Breast epithelium (tissue), 4 donors: ENCODE data around the gene SHMT2. TPM values are rescaled to one million over a fixed set of nuclear protein-coding genes. Genes with fewer than 3 reads are reported as not detected.

Experiments
- DNase-seq, 2 donors: peaks; one replicate each; pipeline ENCODE4 v3.0.0-alpha.2; 2019; ENCODE audit warnings: low spot score in 2 of 2
- H3K27ac ChIP-seq, 2 donors: fragments of 200-600 bp; sonication (generic) in 1 of 2; one replicate each; pipeline ENCODE4 v1.5.1; 2016 to 2019; ENCODE audit warnings: mild to moderate bottlenecking in 1 of 2
- H3K27me3 ChIP-seq, 2 donors: fragments of 200-600 bp; sonication (generic) in 1 of 2; one replicate each; pipeline versions ENCODE4 v1.5.1 to v1.6.0; 2017 to 2019; ENCODE audit warnings: control low read depth in 1 of 2, mild to moderate bottlenecking in 1 of 2
- H3K36me3 ChIP-seq: fragments of 200-600 bp; one replicate; pipeline ENCODE4 v1.5.1; 2019
- H3K4me1 ChIP-seq, 2 donors: fragments of 200-600 bp; sonication (generic); one replicate each; pipeline ENCODE4 v1.5.1; 2016 to 2019; ENCODE audit warnings: control low read depth in 1 of 2
- H3K4me3 ChIP-seq, 3 donors: fragments of 200-600 bp; sonication (generic); 1 replicate in 2 of 3; 2 replicates in 1 of 3; pipeline ENCODE4 v1.5.1; 2016 to 2019; ENCODE audit warnings: mild to moderate bottlenecking in 3 of 3, moderate library complexity in 2 of 3
- H3K9me3 ChIP-seq, 2 donors: fragments of 200-600 bp; sonication (generic) in 1 of 2; one replicate each; pipeline ENCODE4 v1.5.1; 2016 to 2019; ENCODE audit warnings: control low read depth in 1 of 2
- CTCF ChIP-seq, 3 donors: fragments of 450-650 bp; IDR thresholded peaks; one replicate each; pipeline ENCODE4 v1.5.1; 2016 to 2017; ENCODE audit warnings: antibody characterized with exemption in 3 of 3, mild to moderate bottlenecking in 3 of 3, moderate library complexity in 3 of 3
- POLR2A ChIP-seq: fragments of 450-650 bp; IDR thresholded peaks from one replicate; pipeline ENCODE4 v1.6.1; 2016; ENCODE audit warnings: antibody characterized with exemption, mild to moderate bottlenecking, moderate library complexity
- POLR2AphosphoS5 ChIP-seq, 3 donors: sonication (generic); formaldehyde crosslinking; IDR thresholded peaks; one replicate each; pipeline ENCODE4 v1.6.1; 2017; ENCODE audit warnings: antibody characterized with exemption in 3 of 3
- intact Hi-C: fragments of 100-400 bp; cut with DNase I; formaldehyde crosslinking; loops from one replicate; pipeline ENCODE4 v1.15.1; 2023; ENCODE audit warnings: low total_unique reads
- total RNA-seq, 3 donors: library from RNA; depleted of rRNA; stranded (reverse); fragments of >200 nt; gene quantifications; one replicate each; pipeline ENCODE4 v1.1.0, GENCODE V29; 2016

SHMT2 gene
- total RNA-seq, 3 donors from 2014 or later = 37.9 to 63.3 (median 46.7) TPM

- intact Hi-C loops = no loop called here
- Histone ChIP-seq H3K27me3 (peaks cover 0 to 2% of the 10 kb centered on the region in 2 donors), H3K27ac (no peak overlapping the region), H3K9me3 (no peaks in the 10 kb centered on the region), H3K4me1 (no peaks in the 10 kb centered on the region), H3K4me3 (no peak overlapping the region), H3K36me3 (no peaks in the 10 kb centered on the region)
- DNase-seq = no peak
- TF ChIP-seq CTCF (IDR thresholded peaks at IDR 0.05) = no peak
- TF ChIP-seq POLR2AphosphoS5 (IDR thresholded peaks at IDR 0.05) = no peak
- no peak for TF ChIP-seq POLR2A
These were observed 19.6 kb upstream of the SHMT2 start for GRCh38 chr12:57209916-57210315.

GRCh38 chr12:57210461-57210860 is 19.1 kb upstream of the SHMT2 start:
- H3K4me1 ChIP-seq = no peaks in the 10 kb centered on the region
- no peak overlapping the region for H3K4me3 ChIP-seq
- H3K27ac ChIP-seq = no peak overlapping the region
- no peak for DNase-seq
- no peaks in the 10 kb centered on the region for H3K9me3 ChIP-seq
- H3K27me3 ChIP-seq = peaks cover 0 to 7% of the 10 kb centered on the region in 2 donors
- no peaks in the 10 kb centered on the region for H3K36me3 ChIP-seq
- no peak for TF ChIP-seq POLR2AphosphoS5 (IDR thresholded peaks at IDR 0.05)
- no peak for TF ChIP-seq POLR2A
- no peak for TF ChIP-seq CTCF (IDR thresholded peaks at IDR 0.05)
- intact Hi-C loops = no loop called here

- H3K36me3 ChIP-seq = no peaks in the 10 kb centered on the region
- H3K27ac ChIP-seq = no peak overlapping the region
- intact Hi-C loops = no loop called here
- H3K4me3 ChIP-seq = no peak overlapping the region
- H3K27me3 ChIP-seq = peaks cover 0 to 12% of the 10 kb centered on the region in 2 donors
- no peak for TF ChIP-seq CTCF (IDR thresholded peaks at IDR 0.05)
- TF ChIP-seq POLR2AphosphoS5 (IDR thresholded peaks at IDR 0.05) = no peak
- TF ChIP-seq POLR2A = no peak
- H3K9me3 ChIP-seq = no peaks in the 10 kb centered on the region
- no peak for DNase-seq
- H3K4me1 ChIP-seq = no peaks in the 10 kb centered on the region
These were observed 18.4 kb upstream of the SHMT2 start for GRCh38 chr12:57210926-57211692.

- Histone ChIP-seq H3K9me3 (no peaks in the 10 kb centered on the region), H3K4me3 (no peak overlapping the region), H3K27ac (peak overlapping the region in 1 of 2 donors; percentile 3), H3K27me3 (peaks cover 3 to 15% of the 10 kb centered on the region in 2 donors), H3K36me3 (no peaks in the 10 kb centered on the region), H3K4me1 (peaks cover 1 to 6% of the 10 kb centered on the region in 2 donors)
- intact Hi-C loops = no loop called here
- DNase-seq = no peak
- TF ChIP-seq POLR2A (no peak), CTCF (IDR thresholded peaks at IDR 0.05) (no peak), POLR2AphosphoS5 (IDR thresholded peaks at IDR 0.05) (no peak)
These were observed 17.5 kb upstream of the SHMT2 start for GRCh38 chr12:57211791-57212700.

GRCh38 chr12:57212701-57213057 is 16.8 kb upstream of the SHMT2 start:
- no peak overlapping the region for H3K4me3 ChIP-seq
- H3K4me1 ChIP-seq = peaks cover 7 to 8% of the 10 kb centered on the region in 2 donors
- peak overlapping the region in 1 of 2 donors; percentile 7 for H3K27ac ChIP-seq
- TF ChIP-seq POLR2A (no peak), POLR2AphosphoS5 (IDR thresholded peaks at IDR 0.05) (no peak), CTCF (IDR thresholded peaks at IDR 0.05) (no peak)
- H3K36me3 ChIP-seq = no peaks in the 10 kb centered on the region
- H3K27me3 ChIP-seq = peaks cover 3 to 19% of the 10 kb centered on the region in 2 donors
- intact Hi-C loops = no loop called here
- no peak for DNase-seq
- no peaks in the 10 kb centered on the region for H3K9me3 ChIP-seq
